ENCODE data around the gene SFXN5. TPM values are rescaled to one million over a fixed set of nuclear protein-coding genes. Genes with fewer than 3 reads are reported as not detected.

The SFXN5 gene, protein sequence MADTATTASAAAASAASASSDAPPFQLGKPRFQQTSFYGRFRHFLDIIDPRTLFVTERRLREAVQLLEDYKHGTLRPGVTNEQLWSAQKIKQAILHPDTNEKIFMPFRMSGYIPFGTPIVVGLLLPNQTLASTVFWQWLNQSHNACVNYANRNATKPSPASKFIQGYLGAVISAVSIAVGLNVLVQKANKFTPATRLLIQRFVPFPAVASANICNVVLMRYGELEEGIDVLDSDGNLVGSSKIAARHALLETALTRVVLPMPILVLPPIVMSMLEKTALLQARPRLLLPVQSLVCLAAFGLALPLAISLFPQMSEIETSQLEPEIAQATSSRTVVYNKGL
- 31.6 TPM for total RNA-seq

GRCh38 chr2:73071360-73072128, at the start of gene SFXN5:
SFXN5 (minus strand) TSS chr2:73071712; CDS start chr2:73071705, 7 bp downstream.

GRCh38 chr2:73112913-73113854, 41.7 kb upstream of the SFXN5 start, which contains the start of gene RAB11FIP5:
RAB11FIP5 (minus strand) TSS chr2:73112948; CDS start chr2:73112777, 171 bp downstream.

DNA sequence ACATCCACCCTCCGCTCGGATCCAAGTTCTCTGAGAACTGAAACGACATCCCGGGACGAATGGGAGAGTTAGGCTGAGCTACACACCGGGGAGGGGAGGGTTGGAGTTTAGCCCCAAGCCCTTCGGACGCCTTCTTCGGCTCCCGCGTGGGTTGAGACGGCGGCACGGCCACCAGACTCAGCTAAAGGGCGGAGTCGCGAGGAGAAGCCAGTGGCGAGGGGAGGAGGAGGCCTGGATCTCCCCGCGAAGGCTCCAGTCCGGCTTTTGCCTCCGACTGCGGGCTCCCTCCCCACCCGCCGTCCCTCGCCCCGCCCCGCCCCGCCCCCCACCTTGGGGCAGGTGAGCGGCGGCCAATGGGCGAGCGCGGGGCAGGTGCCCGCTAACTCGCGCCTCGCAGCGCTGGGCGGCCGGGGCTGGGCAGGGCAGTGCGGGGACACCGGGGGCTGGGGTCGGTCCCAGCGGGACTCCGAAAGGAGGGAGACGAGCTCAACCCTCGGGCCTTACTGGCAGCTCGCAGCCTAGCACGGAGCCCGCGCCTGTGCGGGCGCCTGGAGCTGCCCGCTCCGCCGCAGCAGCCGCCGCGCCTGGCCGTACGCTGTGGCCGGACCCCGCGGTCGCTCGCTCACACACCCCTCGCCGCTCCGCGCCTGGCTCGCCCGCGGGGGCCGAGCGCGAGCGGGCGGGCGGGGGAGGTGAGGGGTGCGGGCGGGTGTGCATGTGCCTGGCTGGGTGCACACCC, 154.2 kb downstream of the SFXN5 start, which contains the start of gene EMX1:
Gene EMX1 (plus strand): TSS at position 382 of the 739 bp plus-strand sequence. CDS start 334 bp downstream, at position 716.

Other genes with a start within 250 kb of the SFXN5 start
- gene EXOC6B, start 245.7 kb downstream of the SFXN5 start, total RNA-seq: 105 TPM
- gene SPR, start 184.3 kb downstream of the SFXN5 start, total RNA-seq: 1.3 TPM
- gene EMX1, start 154.2 kb downstream of the SFXN5 start, total RNA-seq: 27.9 TPM
- gene RAB11FIP5, start 41.2 kb upstream of the SFXN5 start, total RNA-seq: 9.1 TPM
- not detected for gene NOTO, start 130.9 kb upstream of the SFXN5 start, total RNA-seq
- 32.9 TPM for gene SMYD5, start 142.5 kb upstream of the SFXN5 start, total RNA-seq
- gene PRADC1, start 161.5 kb upstream of the SFXN5 start, total RNA-seq: 6.9 TPM
- gene CCT7, start 162.6 kb upstream of the SFXN5 start, total RNA-seq: 155 TPM
- 28.8 TPM for gene FBXO41, start 212.8 kb upstream of the SFXN5 start, total RNA-seq
- gene EGR4, start 221.8 kb upstream of the SFXN5 start, total RNA-seq: not detected

All from parietal lobe (tissue), 1 donor.